Measurements from ENCODE around the gene CFI. TPM values are rescaled to one million over a fixed set of nuclear protein-coding genes. Genes with fewer than 3 reads are reported as not detected.
A peak's percentile ranks its signal among the peaks of the same experiment; 100 is the strongest.

Gene CFI
- total and polyA plus RNA-seq, 9 of the 15 experiments (the other 6 are each of a cell fraction or from before 2014, with no cell fraction given), result 0.30 to 8.4 (median 0.95) TPM

DNA sequence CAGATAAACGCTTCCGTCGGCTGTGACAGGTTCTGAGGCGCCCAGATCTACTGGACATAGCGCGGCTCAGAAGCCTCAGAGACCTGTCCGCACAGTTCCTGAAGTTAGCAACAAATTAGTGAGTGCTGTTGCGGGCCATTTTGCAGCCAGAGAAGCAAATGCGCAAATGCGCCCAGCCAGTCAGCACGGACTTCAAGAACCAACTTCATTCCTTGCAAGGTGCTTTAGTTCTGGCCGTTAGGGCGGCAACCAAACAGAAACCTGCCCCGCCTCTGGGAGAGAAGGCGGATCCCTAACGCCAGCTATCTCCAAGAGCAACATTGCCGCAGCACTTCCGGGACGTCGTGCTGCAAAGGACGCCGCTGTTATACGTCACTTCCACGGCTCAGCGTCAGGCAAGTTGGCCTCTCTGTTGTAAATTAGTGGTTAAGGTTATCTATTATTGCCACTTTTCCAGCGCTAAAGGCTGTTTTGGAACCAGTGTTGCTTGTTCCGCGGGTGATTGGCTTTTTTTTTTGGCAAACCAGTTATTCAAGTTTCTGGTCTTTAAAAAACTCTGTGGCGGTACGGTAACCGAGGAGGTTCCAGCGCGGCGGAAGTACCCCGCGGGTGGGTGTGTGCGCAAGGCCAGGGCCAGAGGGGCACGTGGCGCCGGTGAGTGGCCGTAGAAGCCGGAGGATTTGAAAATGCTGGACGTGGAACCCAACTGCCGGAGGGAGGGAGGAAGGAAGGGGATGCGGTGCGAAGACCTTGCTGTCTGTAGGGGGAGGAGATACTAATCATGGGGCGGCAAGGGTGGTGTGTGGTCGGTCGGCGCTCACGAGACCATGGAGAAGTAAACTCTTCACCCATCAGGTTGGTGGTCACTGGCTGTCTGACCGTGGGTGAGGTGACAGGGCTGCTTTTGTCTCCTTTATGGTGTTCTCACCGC lies 13.6 kb upstream of the CFI start, which contains the start of gene GAR1 (continued):
- TF ChIP-seq PCBP2 (IDR thresholded peaks at IDR 0.05; ENCODE audit: low read depth, low read length, poor library complexity, severe bottlenecking), result no peak
- TF ChIP-seq, protein P1, sequence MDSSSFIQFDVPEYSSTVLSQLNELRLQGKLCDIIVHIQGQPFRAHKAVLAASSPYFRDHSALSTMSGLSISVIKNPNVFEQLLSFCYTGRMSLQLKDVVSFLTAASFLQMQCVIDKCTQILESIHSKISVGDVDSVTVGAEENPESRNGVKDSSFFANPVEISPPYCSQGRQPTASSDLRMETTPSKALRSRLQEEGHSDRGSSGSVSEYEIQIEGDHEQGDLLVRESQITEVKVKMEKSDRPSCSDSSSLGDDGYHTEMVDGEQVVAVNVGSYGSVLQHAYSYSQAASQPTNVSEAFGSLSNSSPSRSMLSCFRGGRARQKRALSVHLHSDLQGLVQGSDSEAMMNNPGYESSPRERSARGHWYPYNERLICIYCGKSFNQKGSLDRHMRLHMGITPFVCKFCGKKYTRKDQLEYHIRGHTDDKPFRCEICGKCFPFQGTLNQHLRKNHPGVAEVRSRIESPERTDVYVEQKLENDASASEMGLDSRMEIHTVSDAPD (CRISPR knock-in tag; IDR thresholded peaks at IDR 0.05), result no peak
- TF ChIP-seq TARDBP (IDR thresholded peaks at IDR 0.05), result no peak; the same call in 1 of the 2 replicates
- TF ChIP-seq MAZ (CRISPR knock-in tag; conservative IDR thresholded peaks at IDR 0.05 in 1 of 2, IDR thresholded peaks at IDR 0.05 in 1 of 2), result peak in 1 of 2 experiments; percentile 43; a peak in 3 of 4 replicates
- no peak for TF ChIP-seq ZNF586 (CRISPR knock-in tag; conservative IDR thresholded peaks at IDR 0.05)
- peak; percentile 66; the same call in 1 of the 2 replicates for TF ChIP-seq ATF1 (CRISPR knock-in tag; IDR thresholded peaks at IDR 0.05)
- TF ChIP-seq ATF1 (tag; IDR thresholded peaks at IDR 0.05), result peak; percentile 99
- no peak for TF ChIP-seq OTX1 (CRISPR knock-in tag; IDR thresholded peaks at IDR 0.05)
- TF ChIP-seq SUPT5H (IDR thresholded peaks at IDR 0.05), result peak; percentile 83
- TF ChIP-seq TCF7L2 (IDR thresholded peaks at IDR 0.05; ENCODE audit: low read depth, low read length), result no peak
- TF ChIP-seq CHD4 (IDR thresholded peaks at IDR 0.05; ENCODE audit: insufficient read depth, insufficient replicate concordance, low read depth, low read length, poor library complexity, severe bottlenecking), result no peak
- TF ChIP-seq FOXM1 (IDR thresholded peaks at IDR 0.05; ENCODE audit: low read depth), result no peak; the same call in 1 of the 2 replicates
- no peak for TF ChIP-seq FOXM1 (CRISPR knock-in tag; IDR thresholded peaks at IDR 0.05; ENCODE audit: low read depth)
- TF ChIP-seq, protein P2, sequence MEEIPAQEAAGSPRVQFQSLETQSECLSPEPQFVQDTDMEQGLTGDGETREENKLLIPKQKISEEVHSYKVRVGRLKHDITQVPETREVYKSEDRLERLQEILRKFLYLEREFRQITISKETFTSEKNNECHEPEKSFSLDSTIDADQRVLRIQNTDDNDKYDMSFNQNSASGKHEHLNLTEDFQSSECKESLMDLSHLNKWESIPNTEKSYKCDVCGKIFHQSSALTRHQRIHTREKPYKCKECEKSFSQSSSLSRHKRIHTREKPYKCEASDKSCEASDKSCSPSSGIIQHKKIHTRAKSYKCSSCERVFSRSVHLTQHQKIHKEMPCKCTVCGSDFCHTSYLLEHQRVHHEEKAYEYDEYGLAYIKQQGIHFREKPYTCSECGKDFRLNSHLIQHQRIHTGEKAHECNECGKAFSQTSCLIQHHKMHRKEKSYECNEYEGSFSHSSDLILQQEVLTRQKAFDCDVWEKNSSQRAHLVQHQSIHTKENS (CRISPR knock-in tag; IDR thresholded peaks at IDR 0.05), result no peak
- TF ChIP-seq FOXP1 (CRISPR knock-in tag; IDR thresholded peaks at IDR 0.05), result no peak; the same call in 1 of the 2 replicates
- no peak for TF ChIP-seq YBX1 (IDR thresholded peaks at IDR 0.05)
- TF ChIP-seq, protein P3, sequence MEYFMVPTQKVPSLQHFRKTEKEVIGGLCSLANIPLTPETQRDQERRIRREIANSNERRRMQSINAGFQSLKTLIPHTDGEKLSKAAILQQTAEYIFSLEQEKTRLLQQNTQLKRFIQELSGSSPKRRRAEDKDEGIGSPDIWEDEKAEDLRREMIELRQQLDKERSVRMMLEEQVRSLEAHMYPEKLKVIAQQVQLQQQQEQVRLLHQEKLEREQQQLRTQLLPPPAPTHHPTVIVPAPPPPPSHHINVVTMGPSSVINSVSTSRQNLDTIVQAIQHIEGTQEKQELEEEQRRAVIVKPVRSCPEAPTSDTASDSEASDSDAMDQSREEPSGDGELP (CRISPR knock-in tag; IDR thresholded peaks at IDR 0.05; ENCODE audit: borderline replicate concordance), result peak; percentile 60; the same call in 1 of the 2 replicates
- peak; percentile 26 for TF ChIP-seq NFIC (IDR thresholded peaks at IDR 0.05)
- 0 out of 2 replicates have a peak, but pooled peaks have one; percentile 78 for TF ChIP-seq NBN (IDR thresholded peaks at IDR 0.05; ENCODE audit: low read depth)
- TF ChIP-seq RCOR1 (IDR thresholded peaks at IDR 0.05; ENCODE audit: borderline replicate concordance in 1 of 2, low read depth in 2 of 2, low read length in 2 of 2), result peak in 1 of 2 experiments; percentile 61; a peak in 1 of 4 replicates
- TF ChIP-seq, protein P4, sequence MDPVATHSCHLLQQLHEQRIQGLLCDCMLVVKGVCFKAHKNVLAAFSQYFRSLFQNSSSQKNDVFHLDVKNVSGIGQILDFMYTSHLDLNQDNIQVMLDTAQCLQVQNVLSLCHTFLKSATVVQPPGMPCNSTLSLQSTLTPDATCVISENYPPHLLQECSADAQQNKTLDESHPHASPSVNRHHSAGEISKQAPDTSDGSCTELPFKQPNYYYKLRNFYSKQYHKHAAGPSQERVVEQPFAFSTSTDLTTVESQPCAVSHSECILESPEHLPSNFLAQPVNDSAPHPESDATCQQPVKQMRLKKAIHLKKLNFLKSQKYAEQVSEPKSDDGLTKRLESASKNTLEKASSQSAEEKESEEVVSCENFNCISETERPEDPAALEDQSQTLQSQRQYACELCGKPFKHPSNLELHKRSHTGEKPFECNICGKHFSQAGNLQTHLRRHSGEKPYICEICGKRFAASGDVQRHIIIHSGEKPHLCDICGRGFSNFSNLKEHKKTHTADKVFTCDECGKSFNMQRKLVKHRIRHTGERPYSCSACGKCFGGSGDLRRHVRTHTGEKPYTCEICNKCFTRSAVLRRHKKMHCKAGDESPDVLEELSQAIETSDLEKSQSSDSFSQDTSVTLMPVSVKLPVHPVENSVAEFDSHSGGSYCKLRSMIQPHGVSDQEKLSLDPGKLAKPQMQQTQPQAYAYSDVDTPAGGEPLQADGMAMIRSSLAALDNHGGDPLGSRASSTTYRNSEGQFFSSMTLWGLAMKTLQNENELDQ (CRISPR knock-in tag; IDR thresholded peaks at IDR 0.05; ENCODE audit: borderline replicate concordance), result no peak
- peak; percentile 70; the same call in 1 of the 2 replicates for TF ChIP-seq BMI1 (IDR thresholded peaks at IDR 0.05; ENCODE audit: low read length)

All from K562 (cell line).